Gastroesophageal sphincter (tissue), 4 donors: ENCODE data around the gene LRIG1. TPM values are rescaled to one million over a fixed set of nuclear protein-coding genes. Genes with fewer than 3 reads are reported as not detected.

Experiments used
- ATAC-seq: fragments of 150-250 bp; one replicate; pipeline ENCODE4 v1.9.1; 2016; ENCODE audit warnings: mild to moderate bottlenecking, moderate library complexity
- H3K27ac ChIP-seq, 4 donors: fragments of 200-600 bp; sonication (generic) in 3 of 4; 1 replicate in 3 of 4; 2 replicates in 1 of 4; pipeline ENCODE4 v1.5.1; 2016 to 2019
- H3K27me3 ChIP-seq: fragments of 200-600 bp; sonication (generic); one replicate; pipeline ENCODE4 v1.5.1; 2019
- H3K36me3 ChIP-seq, 2 donors: fragments of 200-600 bp; sonication (generic); one replicate each; pipeline ENCODE4 v1.5.1; 2019; ENCODE audit warnings: control low read depth in 1 of 2
- H3K4me1 ChIP-seq, 3 donors: fragments of 200-600 bp; sonication (generic); 1 replicate in 2 of 3; 2 replicates in 1 of 3; pipeline ENCODE4 v1.5.1; 2016 to 2019; ENCODE audit warnings: control low read depth in 2 of 3
- H3K4me3 ChIP-seq, 2 donors: fragments of 200-600 bp; sonication (generic); one replicate each; pipeline ENCODE4 v1.5.1; 2019; ENCODE audit warnings: mild to moderate bottlenecking in 1 of 2, moderate library complexity in 1 of 2
- H3K9me3 ChIP-seq, 3 donors: fragments of 200-600 bp; sonication (generic); one replicate each; pipeline ENCODE4 v1.5.1; 2017 to 2019; ENCODE audit warnings: control low read depth in 2 of 3
- CTCF ChIP-seq, 4 experiments: fragments of 200-600 bp in 2 of 4; fragments of 450-650 bp in 2 of 4; sonication (generic) in 1 of 4; IDR thresholded peaks; one replicate each; pipeline ENCODE4 v1.5.1; 2017 to 2019; ENCODE audit warnings: antibody characterized with exemption in 4 of 4, mild to moderate bottlenecking in 2 of 4, moderate library complexity in 2 of 4
- EP300 ChIP-seq: sonication (generic); formaldehyde crosslinking; IDR thresholded peaks from one replicate; pipeline ENCODE4 v1.6.1; 2017; ENCODE audit warnings: antibody characterized with exemption, mild to moderate bottlenecking
- POLR2A ChIP-seq, 2 donors: fragments of 450-650 bp; IDR thresholded peaks; one replicate each; pipeline ENCODE4 v1.6.1; 2017; ENCODE audit warnings: antibody characterized with exemption in 2 of 2, mild to moderate bottlenecking in 2 of 2, moderate library complexity in 1 of 2
- POLR2AphosphoS5 ChIP-seq: sonication (generic); formaldehyde crosslinking; IDR thresholded peaks from one replicate; pipeline ENCODE4 v1.6.1; 2017; ENCODE audit warnings: antibody characterized with exemption
- WGBS, 2 donors: methylation state at CpG; one replicate each; pipeline ENCODE4 v1.1.5; 2018; ENCODE audit warnings: low coverage in 1 of 2; 5-methylcytosine and 5-hydroxymethylcytosine counted together
- total RNA-seq, 4 donors: library from RNA; depleted of rRNA; stranded (reverse); fragments of >200 nt; gene quantifications; one replicate each; pipeline ENCODE4 v1.1.0, GENCODE V29; 2016

Gene LRIG1
- total RNA-seq, 4 donors from 2014 or later: 104 to 217 (median 157) TPM

GRCh38 chr3:66353530-66353929 is 147.3 kb downstream of the LRIG1 start:
- WGBS, 2 donors: 25 to 42% methylated on average over 5 to 6 of the region's 6 CpGs
- Histone ChIP-seq H3K27ac (no peak overlapping the region), H3K9me3 (no peaks in the 10 kb centered on the region)

DNA sequence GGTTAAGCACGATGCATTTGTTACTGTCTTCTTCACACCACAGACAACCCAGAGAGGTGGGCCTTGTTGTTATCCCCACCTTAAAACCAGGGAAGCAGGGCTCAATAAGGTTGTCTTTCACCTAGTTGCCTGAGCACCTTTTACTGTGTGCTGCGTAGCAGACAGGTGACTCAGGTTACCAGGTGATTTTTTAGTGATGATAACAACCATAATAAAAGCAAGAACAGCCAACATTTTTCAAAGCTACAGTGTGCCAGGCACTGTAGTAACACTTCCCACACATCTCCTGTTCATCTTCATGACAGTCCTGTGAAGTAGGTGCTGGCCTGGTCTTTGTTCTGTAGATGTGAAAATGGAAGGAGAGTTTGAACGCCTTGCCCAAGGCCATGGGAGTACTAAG is 147.8 kb downstream of the LRIG1 start:
- Histone ChIP-seq H3K4me3 (no peak overlapping the region), H3K4me1 (peaks cover 0 to 11% (median 0%) of the 10 kb centered on the region in 3 donors), H3K27me3 (no peaks in the 10 kb centered on the region), H3K27ac (no peak overlapping the region), H3K36me3 (no peaks in the 10 kb centered on the region), H3K9me3 (no peaks in the 10 kb centered on the region)
- TF ChIP-seq CTCF (IDR thresholded peaks at IDR 0.05) (no peak), EP300 (no peak), POLR2A (IDR thresholded peaks at IDR 0.05) (no peak), POLR2AphosphoS5 (no peak)
- no peak for ATAC-seq
- 88 to 100% methylated on average over 1 to 2 of the region's 3 CpGs for WGBS, 2 donors

More at GRCh38 chr3:66353530-66353929, 147.3 kb downstream of the LRIG1 start:
- Histone ChIP-seq H3K36me3 (no peaks in the 10 kb centered on the region), H3K4me1 (peaks cover 0 to 11% (median 0%) of the 10 kb centered on the region in 3 donors), H3K27me3 (no peaks in the 10 kb centered on the region), H3K4me3 (no peak overlapping the region)
- TF ChIP-seq CTCF (IDR thresholded peaks at IDR 0.05) (no peak), POLR2AphosphoS5 (no peak), EP300 (no peak), POLR2A (IDR thresholded peaks at IDR 0.05) (no peak)
- no peak for ATAC-seq

GRCh38 chr3:66350601-66351000 is 150.2 kb downstream of the LRIG1 start:
- ATAC-seq: no peak
- TF ChIP-seq EP300 (no peak), POLR2A (IDR thresholded peaks at IDR 0.05) (no peak), POLR2AphosphoS5 (no peak), CTCF (IDR thresholded peaks at IDR 0.05) (no peak)
- H3K4me3 ChIP-seq: no peak overlapping the region
- H3K27ac ChIP-seq: no peak overlapping the region
- H3K4me1 ChIP-seq: peaks cover 0 to 11% (median 0%) of the 10 kb centered on the region in 3 donors
- H3K36me3 ChIP-seq: peaks cover 0 to 9% of the 10 kb centered on the region in 2 donors
- H3K27me3 ChIP-seq: no peaks in the 10 kb centered on the region
- WGBS, 2 donors: 92 to 99% methylated on average over 8 of the region's 8 CpGs
- H3K9me3 ChIP-seq: no peaks in the 10 kb centered on the region

- no peak for ATAC-seq
- Histone ChIP-seq H3K27ac (no peak overlapping the region), H3K4me3 (no peak overlapping the region), H3K4me1 (peaks cover 0 to 15% (median 0%) of the 10 kb centered on the region in 3 donors), H3K36me3 (peaks cover 0 to 9% of the 10 kb centered on the region in 2 donors), H3K9me3 (no peaks in the 10 kb centered on the region), H3K27me3 (no peaks in the 10 kb centered on the region)
- 57 to 81% methylated on average over 3 of the region's 3 CpGs for WGBS, 2 donors
- TF ChIP-seq POLR2AphosphoS5 (no peak), EP300 (no peak), POLR2A (IDR thresholded peaks at IDR 0.05) (no peak), CTCF (IDR thresholded peaks at IDR 0.05) (no peak)
Observed at GRCh38 chr3:66348704-66349103, 152.1 kb downstream of the LRIG1 start.

DNA sequence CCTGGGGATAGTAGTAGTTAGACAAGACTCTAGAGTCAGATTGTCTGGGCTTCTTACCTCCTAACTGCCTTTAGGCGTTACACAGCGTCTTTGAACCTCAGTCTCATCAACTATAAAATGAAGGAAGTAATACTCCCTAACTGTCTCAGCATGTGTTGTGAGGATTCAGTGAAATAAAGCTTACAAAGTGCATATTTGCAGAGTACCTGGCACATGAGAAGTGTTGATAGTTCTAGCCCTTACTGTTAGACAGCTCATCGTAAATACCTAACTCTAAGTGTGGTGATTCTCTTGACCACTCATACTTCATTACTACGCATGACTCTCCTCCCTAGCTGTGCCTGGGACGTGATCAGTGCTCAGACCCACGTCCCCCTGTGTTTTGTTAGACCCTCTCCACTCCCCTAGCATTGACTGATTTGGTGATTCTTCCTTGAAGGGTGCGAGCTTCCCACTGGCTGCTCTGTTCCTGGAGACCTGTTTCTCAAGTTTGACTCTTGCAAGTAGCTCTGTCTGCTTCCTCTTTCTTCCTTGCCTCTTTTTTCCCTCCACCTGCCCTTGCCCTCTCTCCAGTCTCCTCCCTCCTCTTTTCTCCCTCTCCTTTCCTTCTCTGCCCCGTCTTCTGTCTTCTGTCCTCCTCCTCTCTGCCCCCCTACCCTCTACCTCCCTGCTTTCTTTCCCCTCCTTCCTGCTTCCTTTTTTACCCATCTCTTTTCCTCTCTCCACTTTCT is 155.8 kb downstream of the LRIG1 start:
- ATAC-seq: no peak
- no peaks in the 10 kb centered on the region for H3K9me3 ChIP-seq
- H3K4me3 ChIP-seq: no peak overlapping the region
- peaks cover 0 to 8% (median 0%) of the 10 kb centered on the region in 3 donors for H3K4me1 ChIP-seq
- no peaks in the 10 kb centered on the region for H3K27me3 ChIP-seq
- H3K27ac ChIP-seq: no peak overlapping the region
- peaks cover 0 to 9% of the 10 kb centered on the region in 2 donors for H3K36me3 ChIP-seq
- 67 to 90% methylated on average over 7 to 8 of the region's 8 CpGs for WGBS, 2 donors
- TF ChIP-seq CTCF (IDR thresholded peaks at IDR 0.05) (no peak), EP300 (no peak), POLR2A (IDR thresholded peaks at IDR 0.05) (no peak), POLR2AphosphoS5 (no peak)
